ENCODE results near the gene ABCB4.
"Not testable (repeated sequence)": the region's sequence is repeated elsewhere in the genome, so short reads cannot be mapped to it uniquely, and the experiment has no call there.

ABCB4 gene

DNA sequence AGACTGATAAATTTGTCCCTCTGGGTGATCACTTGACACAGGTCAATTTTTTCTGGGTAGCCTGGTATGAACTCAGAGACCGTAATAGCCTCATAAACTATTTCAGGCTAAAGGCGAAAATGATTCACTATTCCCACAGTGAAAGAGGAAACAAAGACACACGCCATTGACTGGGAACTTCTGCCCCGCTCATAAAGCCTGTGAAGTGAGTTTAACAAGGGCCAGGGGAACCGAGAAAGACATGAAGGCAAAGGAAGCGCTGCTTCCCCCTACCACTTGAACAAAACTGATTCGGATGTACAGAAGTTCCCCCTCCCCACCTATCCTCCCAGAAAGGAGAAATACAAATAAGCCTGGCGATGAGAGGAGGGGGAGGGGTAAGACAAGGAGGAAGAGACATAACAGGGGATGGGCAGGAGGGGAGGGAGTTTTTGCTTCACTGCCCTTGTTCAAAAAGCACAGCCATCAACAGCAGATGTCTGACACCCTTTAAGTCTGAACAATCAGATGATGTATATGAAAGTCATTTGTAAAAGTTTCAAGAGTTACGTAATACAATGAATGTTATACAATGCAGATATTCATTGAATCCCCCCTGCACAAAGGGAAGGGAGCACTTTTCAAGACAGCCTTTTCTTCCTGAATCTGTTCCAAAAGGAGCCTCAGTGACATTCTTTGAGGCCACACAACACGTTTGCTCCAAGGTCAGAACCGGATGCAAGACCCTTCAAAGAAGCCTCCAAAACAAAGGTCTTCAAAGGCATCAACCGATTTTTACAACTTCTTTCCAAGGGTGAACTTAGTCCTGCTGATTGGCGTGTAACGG lies 734 bp downstream of the ABCB4 start:
- FAIRE-seq: no peak

DNA sequence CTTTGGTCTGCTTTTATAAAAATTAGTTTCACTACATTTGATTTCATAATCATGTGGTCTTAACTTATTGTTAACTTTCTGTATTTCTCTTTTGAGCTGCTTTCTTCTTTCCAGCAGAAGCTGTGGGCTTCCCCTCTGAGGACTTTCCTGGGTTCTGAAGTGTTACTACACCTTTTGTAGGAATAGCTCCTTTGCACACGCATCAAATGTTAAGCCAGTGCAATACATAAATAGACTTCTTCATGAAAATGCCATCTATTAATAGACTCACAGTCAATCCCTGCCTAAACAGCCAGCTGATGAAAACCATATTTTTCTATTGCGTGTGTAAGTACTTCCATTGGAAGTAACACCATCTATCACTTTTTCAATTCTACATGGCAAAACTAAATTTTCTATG lies 1.5 kb downstream of the ABCB4 start:
- FAIRE-seq: no peak

- no peak for FAIRE-seq
These were observed 2.3 kb downstream of the ABCB4 start for GRCh38 chr7:87473192-87473591.

- FAIRE-seq: no peak
These were observed 4.0 kb downstream of the ABCB4 start for GRCh38 chr7:87471473-87471872.

- not testable (repeated sequence) for FAIRE-seq
These were observed 6.3 kb downstream of the ABCB4 start for GRCh38 chr7:87469204-87469603.

- FAIRE-seq: not testable (repeated sequence)
These were observed 10.0 kb downstream of the ABCB4 start for GRCh38 chr7:87465534-87465880.

GRCh38 chr7:87464830-87465533 lies 10.5 kb downstream of the ABCB4 start:
- not testable (repeated sequence) for FAIRE-seq

GRCh38 chr7:87463982-87464381 lies 11.5 kb downstream of the ABCB4 start:
- no peak for FAIRE-seq

DNA sequence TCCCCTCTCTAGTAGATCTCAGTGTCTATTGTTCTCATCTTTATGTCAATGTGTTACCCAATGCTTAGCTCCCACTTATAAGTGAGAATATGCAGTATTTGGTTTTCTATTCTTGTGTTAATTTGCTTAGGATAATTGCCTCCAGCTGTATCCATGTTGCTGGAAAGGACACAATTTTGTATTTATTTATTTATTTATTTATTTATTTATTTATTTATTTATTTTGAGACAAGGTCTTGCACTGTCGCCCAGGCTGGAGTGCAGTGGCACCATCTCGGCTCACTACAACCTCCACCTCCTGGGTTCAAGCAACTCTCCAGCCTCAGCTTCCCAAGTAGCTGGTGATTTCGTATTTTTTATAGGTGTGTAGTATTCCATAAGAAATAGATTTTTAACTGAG lies 15.0 kb downstream of the ABCB4 start:
- not testable (repeated sequence) for FAIRE-seq

- no peak for FAIRE-seq
These were observed 15.5 kb downstream of the ABCB4 start for GRCh38 chr7:87459941-87460340.

- no peak for FAIRE-seq
These were observed 17.3 kb downstream of the ABCB4 start for GRCh38 chr7:87458148-87458547.

GRCh38 chr7:87456247-87456646 lies 19.2 kb downstream of the ABCB4 start:
- no peak for FAIRE-seq

DNA sequence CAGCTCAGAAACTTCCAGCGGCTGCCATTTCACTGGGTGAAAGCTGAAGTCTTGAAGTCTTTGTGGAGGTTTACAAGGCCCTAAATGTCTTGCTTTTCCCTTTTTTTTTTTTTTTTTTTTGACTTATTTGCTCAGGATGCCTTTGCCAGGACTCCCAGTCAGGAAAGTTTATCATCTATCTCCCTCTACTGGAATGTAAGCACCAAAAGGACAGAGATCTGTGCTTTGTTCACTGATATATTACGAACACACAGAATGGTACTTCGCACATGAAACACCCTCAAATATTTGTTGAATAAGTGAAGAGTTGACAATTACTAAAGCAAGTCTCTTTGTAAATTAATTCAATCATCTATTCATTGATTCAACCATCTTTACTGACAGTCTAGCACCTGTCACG lies 23.2 kb downstream of the ABCB4 start:
- FAIRE-seq: no peak

GRCh38 chr7:87451187-87451586 lies 24.3 kb downstream of the ABCB4 start:
- FAIRE-seq: no peak

GRCh38 chr7:87450706-87451105 lies 24.8 kb downstream of the ABCB4 start:
- no peak for FAIRE-seq

DNA sequence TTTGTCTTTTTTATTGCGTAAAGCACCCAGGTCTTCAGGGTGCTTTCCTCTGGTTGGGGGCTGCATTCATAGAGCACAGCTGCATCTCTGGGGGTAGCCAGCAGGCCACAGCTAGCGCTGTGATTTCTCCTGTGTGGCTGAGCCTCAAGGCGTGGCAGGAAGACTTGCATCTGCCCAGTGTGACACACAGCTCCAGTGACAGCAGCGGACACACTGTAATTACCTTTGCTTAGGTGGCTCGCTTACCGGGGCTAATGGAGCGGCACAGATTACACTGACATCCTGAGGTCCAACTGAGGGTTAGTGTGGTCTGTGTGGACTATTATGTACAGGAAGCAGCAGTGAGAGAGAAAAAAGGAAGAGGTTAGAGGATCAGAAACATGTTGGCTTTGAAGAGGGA lies 27.1 kb downstream of the ABCB4 start:
- no peak for FAIRE-seq

DNA sequence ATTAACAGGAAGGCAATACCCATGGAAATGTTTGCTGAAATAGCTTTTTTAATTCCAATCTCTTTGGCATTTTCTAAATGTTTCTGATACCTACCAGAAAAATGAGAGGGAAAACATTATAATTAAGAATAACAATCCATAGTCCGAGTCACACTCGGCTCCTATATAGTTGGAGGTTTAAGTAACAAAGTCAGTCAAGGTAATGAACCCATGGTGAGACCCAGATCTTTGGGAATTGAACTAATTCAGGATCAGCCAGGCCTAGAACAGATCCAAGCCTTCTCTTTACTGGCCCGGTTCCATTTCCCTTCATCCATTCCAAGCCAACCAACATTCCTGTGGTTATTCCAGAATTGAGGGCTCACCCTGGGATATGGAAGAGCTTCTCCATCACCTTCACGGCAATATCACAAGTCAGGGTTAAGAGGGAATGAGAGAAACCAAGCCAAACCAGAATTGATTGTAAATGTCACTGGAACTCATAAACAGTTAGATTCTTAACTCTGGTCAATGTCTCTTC lies 28.3 kb downstream of the ABCB4 start:
- FAIRE-seq: no peak

DNA sequence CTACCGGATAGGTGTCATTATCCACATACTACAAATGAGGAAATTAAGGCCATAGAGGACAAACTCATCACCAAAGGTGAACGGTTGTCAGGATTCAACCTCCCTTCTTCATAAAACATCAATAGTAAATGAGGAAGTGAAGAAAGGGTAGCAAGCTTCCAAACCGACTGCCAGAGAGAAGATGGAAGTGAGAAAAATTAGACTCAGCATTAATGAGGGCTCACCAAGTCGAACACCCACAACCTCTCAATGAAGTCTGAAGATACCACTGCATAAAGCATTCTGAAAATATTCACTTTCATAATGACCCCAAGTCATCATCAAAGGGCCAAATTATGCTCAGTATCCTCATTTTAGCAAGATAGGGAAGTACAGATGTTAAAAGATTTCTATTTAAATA lies 29.6 kb downstream of the ABCB4 start:
- no peak for FAIRE-seq

- no peak for FAIRE-seq
These were observed 39.9 kb downstream of the ABCB4 start for GRCh38 chr7:87435546-87435945.

DNA sequence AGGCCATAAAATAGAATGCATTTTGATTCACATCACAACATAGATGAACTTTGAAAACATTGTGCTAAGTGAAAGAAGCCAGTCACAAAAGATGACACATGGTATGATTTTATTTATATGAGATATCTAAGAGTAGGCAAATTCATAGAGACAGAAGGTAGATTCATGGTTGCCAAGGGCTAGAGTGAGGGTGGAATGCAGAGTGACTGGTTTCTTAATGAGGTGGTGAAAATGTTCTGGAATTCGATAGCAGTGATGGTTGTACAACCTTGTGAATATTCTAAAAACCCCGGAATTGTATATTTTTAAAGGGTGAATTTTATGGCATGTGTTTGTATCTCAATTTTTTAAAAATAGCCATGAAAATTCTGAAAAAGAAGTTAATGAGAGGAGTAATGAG lies 42.9 kb downstream of the ABCB4 start:
- FAIRE-seq: no peak

DNA sequence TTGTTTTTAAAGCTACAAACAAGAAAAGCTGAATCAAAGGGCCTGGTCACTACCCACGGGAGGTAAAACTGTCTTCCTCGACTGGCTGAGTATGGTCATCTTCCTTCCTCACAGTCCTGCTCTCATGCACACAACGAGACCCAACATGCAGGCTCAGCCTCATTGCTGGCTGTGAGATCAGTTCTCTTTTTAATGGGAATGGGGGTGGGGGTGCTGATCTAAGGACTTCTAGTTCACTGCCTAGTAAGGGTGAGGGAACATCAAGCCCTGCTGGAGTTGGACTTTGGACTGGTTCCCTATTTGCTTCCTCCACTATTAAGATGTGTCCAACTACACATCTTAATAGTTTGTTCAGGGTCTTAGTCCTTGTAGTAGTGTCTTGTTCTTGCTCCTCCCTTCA lies 48.2 kb downstream of the ABCB4 start:
- FAIRE-seq: no peak

- no peak for FAIRE-seq
These were observed 49.3 kb downstream of the ABCB4 start for GRCh38 chr7:87426160-87426559.

DNA sequence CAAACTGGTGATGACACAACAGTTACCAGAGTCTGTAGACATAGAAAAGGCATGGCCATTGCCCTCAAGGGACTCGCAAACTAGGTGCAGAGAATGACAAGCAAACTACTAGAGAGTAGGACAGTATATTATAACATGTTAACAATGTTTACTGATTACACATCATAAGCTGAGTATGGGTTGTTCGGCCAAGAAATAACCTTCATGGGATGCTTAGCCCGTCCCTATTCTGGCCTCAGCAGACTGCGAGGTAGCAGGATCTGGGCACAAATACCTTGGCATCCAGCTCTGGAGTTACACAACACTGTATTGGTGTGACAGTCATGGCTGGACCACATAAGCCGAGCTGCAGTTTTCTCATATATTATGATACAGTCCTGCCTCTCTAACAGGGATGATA lies 51.4 kb downstream of the ABCB4 start:
- FAIRE-seq: no peak

GRCh38 chr7:87420173-87420572 lies 55.3 kb downstream of the ABCB4 start:
- no peak for FAIRE-seq
